ENCODE results near the gene CACFD1.

DNA sequence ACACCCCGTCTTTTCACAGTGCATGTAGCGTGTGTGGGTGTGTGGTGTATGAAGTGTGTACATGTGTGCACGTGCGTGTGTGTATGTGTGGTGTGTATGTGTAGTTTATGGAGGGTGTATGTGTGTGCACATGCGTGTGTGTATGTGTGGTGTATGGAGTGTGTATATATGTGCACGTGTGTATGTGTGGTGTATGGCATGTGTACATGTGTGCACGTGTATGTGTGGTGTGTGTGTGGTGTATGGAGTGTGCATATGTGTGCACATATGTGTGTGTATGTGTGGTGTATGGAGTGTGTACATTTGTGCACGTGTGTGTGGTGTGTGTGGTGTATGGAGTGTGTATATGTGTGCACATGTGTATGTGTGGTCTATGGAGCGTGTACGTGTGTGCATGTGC is 51.8 kb downstream of the CACFD1 start:
- TF ChIP-seq, protein P1, sequence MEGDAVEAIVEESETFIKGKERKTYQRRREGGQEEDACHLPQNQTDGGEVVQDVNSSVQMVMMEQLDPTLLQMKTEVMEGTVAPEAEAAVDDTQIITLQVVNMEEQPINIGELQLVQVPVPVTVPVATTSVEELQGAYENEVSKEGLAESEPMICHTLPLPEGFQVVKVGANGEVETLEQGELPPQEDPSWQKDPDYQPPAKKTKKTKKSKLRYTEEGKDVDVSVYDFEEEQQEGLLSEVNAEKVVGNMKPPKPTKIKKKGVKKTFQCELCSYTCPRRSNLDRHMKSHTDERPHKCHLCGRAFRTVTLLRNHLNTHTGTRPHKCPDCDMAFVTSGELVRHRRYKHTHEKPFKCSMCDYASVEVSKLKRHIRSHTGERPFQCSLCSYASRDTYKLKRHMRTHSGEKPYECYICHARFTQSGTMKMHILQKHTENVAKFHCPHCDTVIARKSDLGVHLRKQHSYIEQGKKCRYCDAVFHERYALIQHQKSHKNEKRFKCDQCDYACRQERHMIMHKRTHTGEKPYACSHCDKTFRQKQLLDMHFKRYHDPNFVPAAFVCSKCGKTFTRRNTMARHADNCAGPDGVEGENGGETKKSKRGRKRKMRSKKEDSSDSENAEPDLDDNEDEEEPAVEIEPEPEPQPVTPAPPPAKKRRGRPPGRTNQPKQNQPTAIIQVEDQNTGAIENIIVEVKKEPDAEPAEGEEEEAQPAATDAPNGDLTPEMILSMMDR (IDR thresholded peaks at IDR 0.05) = no peak
- TF ChIP-seq POLR2AphosphoS5 (IDR thresholded peaks at IDR 0.05; ENCODE audit: insufficient read depth in 1 of 2, low read depth in 1 of 2) (no peak), POLR2A (IDR thresholded peaks at IDR 0.05) (no peak)

Data from vagina (tissue), 2 donors.